Stimulated activated CD4-positive, alpha-beta T cell treated with anti-CD3 and anti-CD28 coated beads, Interleukin-12 subunit alpha, Interleukin-12 subunit beta, amount 100 ng/mL, for 4 hours (primary cell): ENCODE data around the gene SOX1.

Source experiments
- DNase-seq: peaks from one replicate; pipeline ENCODE4 v3.0.0-alpha.2; 2020

Gene SOX1

GRCh38 chr13:112110479-112110878 lies 43.5 kb downstream of the SOX1 start:
- DNase-seq, result no peak

- no peak for DNase-seq
Measured at GRCh38 chr13:112111239-112111857, 44.4 kb downstream of the SOX1 start.

DNA sequence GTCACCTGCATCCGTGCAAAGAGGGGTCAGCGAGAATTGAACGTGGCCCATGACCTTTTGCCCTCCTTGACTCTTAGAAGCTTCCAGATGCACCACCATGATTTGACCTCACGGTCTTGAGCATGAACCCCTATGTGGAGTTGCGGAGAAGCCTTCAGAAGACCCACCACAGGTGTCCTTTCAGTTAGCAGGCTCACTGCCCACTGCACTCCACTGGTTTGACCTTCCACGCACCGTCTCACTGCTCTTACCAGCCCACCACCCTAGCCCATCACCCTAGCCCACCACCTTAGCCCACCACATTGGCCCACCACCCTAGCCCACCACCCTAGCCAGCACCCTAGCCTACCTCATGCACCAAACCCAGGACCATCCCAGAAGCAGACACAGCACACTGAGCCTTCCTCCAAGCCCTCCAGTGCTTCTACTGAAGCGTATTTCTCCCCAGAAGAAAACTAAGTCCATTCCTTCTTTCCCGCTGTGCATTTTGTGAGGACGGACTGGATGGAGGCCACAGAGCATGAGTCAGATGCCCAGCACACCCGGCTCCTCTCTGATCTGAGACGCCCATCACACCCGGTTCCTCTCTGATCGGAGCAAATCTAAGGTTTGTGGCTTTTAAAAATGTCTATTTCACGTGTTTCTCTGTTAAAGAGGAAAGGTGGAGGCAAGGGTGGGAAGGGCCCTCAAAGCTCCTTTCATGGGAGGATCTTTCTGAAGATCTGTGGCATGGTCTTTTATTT lies 45.8 kb downstream of the SOX1 start:
- DNase-seq, result no peak

- DNase-seq, result no peak
Measured at GRCh38 chr13:112113348-112113747, 46.4 kb downstream of the SOX1 start.

- no peak for DNase-seq
Measured at GRCh38 chr13:112113851-112114250, 46.9 kb downstream of the SOX1 start.

- no peak for DNase-seq
Measured at GRCh38 chr13:112114391-112114790, 47.4 kb downstream of the SOX1 start.

DNA sequence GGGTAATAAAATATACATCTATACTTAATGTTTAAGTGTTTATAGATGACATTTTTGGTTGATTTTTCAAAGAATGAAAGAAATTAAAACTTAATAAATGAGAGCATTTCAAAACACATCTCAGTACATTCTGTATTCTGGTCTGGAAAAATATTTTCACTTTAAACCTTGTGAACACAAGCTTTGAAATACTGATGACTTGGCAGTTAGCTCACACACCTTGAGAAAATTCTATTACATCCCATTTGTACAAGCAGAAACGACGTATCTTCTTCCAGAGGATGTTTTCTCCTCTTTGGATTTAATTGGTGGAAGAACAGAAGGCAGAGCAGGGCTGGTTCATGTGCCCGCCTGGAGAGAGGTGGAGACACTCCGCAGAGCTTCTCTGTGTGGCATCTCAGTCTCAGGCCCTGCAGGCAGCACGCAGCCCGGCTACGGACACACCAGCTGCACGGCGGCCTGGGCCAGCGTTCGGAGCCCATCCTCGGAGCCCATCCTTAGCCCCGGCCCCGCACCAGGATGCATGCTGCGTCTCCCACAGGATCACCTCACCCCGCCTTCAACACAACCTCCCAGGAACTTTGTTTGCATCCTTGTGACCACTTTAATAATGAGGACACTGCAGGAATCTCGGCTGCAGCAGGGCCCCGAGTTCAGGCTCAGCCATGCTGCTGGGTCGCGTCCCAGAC lies 48.6 kb downstream of the SOX1 start:
- no peak for DNase-seq

- DNase-seq, result no peak
Measured at GRCh38 chr13:112116187-112116950, 49.4 kb downstream of the SOX1 start.

GRCh38 chr13:112117258-112117954 lies 50.5 kb downstream of the SOX1 start:
- no peak for DNase-seq

DNA sequence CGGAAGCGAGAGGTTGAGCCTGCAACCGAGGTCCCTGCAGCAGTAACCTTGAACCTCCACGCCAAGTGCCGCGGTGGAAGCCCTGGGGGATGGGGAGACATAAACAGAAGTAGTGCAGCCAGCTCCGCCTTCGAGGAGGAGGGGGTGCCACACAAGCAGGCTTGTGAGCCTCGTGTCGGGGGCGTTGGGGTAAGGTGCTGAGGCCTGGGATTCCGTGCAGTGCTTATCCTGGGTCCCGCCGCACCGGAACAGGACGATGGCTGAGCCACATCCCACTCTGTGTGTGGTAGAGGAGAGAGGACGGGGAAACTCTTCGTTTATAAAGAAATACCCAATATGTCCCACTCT lies 51.0 kb downstream of the SOX1 start:
- no peak for DNase-seq

DNA sequence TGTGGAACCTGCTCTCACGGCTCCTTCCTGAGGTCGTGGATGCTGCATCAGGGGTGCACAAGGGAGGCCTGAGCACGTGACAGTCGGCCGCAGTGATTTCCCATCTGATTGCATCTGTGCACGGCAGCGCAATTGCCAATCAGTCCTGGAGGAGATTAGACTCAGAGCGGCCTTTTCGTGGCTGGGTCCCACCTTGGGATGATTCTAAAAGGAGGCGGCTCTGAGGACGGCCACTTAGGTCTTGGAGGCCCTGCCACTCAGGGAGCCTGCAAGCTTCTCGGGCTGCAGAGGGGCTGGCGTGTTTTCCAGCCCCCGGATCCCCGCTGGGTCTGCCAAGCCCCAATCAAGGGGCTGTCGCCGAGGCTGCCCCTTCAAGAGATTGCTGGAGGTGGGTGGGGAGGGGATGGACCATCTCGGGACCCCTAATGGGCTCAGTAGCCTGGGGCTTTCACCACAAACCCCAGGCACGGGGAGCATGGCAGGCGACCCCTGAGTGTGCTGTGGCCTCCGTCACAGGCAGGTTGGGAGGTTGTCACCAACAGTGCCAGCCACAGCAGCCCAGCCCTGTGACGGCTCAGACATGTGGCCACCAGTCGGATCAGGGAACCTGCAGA lies 51.6 kb downstream of the SOX1 start:
- DNase-seq, result no peak

GRCh38 chr13:112119192-112120030 lies 52.5 kb downstream of the SOX1 start:
- no peak for DNase-seq

DNA sequence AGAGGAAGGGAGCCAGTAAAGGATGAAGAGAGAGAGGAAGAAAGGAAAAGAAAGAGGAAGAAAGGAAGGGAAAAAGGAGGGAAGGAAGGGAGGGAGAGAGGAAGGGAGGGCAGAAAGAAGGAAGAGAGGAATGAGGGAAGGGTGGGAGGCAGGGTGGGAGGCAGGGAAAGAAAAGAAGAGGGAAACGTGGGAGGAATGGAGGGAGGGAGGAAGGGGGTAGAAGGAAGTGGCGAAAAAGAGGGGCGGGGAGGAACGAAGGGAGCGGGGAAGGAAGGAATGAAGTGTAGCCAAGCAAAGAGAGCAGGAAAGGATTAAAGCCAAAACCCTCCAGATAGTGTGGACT lies 53.1 kb downstream of the SOX1 start:
- DNase-seq, result no peak
